NCI-H2227 (cell line): ENCODE data around the gene CD164.
A peak's percentile ranks its signal among the peaks of the same experiment; 100 is the strongest.

Experiments
- DNase-seq: peaks from one replicate; lab custom pipeline; 2025; ENCODE audit not compliant: unreplicated experiment; lab: John Stamatoyannopoulos, UW

Gene CD164

GRCh38 chr6:109381747-109382575 is at the start of gene CD164:
TSS of gene CD164 (minus strand) at chr6:109382467. CDS start at chr6:109382378, 89 bp downstream.
- peak; percentile 96 for DNase-seq

- no peak for DNase-seq
These were observed 47.2 kb upstream of the CD164 start for GRCh38 chr6:109429496-109429895.

GRCh38 chr6:109428889-109429477 is 46.7 kb upstream of the CD164 start:
- no peak for DNase-seq

GRCh38 chr6:109424946-109425345 is 42.7 kb upstream of the CD164 start:
- DNase-seq: no peak

DNA sequence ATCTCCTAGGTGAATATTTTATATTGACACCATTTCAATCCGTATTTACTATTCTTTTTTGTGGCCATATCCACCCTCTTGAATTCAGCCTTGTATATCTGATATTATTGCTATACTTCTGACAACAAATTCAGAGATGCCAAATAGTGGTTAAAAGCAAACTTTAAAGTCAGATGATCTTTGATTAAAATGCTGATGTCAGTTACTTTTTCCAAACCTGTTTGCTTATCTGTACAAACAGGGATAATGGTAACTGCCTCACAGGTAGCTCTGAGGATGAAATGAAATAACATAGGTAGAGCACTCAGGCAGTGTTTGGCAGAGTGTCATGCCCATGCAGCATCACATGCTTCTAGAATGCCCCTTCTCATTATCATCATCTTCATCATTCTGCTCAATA is 38.9 kb upstream of the CD164 start:
- no peak for DNase-seq

GRCh38 chr6:109420751-109421150 is 38.5 kb upstream of the CD164 start:
- DNase-seq: no peak

GRCh38 chr6:109417646-109418045 is 35.4 kb upstream of the CD164 start:
- DNase-seq: no peak

- DNase-seq: no peak
These were observed 28.8 kb upstream of the CD164 start for GRCh38 chr6:109411034-109411433.

DNA sequence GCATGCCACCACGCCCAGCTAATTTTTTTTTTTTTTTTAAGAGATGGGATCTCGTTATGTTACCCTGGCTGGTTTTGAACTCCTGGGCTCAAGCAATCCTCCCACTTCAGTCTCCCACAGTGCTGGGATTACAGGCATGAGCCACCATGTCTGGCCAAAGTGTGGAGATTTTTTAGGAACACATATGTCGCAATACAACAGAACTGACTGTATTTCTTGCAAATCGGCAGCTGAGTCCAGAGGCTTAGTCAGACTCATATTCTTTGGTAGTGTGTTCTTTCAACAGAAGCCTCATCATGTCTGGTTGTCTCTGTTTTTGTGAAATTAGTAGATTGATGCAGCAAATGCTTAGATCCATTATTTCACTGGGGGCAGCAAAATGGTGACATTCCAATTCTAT is 23.9 kb upstream of the CD164 start:
- DNase-seq: no peak

- DNase-seq: no peak
These were observed 14.8 kb upstream of the CD164 start for GRCh38 chr6:109397020-109397419.

DNA sequence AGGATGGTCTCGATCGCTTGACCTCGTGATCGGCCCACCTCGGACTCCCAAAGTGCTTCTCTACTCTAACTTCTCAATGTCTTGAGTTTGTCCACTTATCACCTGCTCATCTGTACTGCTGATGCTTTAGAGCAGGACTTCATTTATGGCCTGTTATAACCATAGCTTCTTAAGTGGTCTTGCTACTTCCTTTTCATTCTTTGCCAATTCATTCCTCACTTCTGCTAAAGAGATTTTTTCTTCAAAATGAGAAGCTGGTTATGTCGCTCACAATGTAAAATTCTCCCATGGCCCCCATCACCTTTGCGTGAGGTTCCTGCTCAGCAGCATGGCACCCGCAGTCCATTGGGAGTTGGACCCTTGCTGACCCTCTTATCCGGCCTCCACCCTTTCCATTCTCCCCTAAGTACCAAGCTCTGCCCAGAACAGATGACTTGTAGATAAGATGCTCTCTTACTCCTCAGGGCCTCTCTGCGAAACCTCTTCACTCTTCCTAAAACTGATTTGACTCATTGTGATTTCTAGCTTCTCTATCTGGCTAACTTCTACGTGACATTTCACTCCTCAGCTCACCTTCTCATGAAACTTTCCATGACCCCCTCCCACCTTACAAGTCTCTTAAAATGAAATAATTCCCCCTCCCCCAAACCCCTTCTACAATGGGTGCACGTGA is 13.9 kb upstream of the CD164 start:
- DNase-seq: no peak

DNA sequence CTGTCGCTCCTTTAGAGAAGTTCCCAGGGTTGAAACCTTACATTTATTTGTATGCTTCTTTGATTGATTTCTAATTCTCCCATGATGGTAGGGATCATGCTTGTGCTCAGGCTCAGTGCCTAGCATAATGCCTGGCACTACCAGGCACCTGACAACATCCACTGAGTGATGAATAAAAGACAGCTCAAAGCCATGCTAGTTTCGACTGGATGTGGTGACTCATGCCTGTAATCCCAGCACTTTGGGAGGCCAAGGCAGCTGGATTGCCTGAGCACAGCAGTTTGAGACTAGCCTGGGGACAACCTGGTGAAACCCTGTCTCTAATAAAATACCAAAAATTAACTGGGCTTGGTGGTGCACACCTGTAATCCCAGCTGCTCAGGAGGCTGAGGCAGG is 11.6 kb upstream of the CD164 start:
- DNase-seq: no peak

DNA sequence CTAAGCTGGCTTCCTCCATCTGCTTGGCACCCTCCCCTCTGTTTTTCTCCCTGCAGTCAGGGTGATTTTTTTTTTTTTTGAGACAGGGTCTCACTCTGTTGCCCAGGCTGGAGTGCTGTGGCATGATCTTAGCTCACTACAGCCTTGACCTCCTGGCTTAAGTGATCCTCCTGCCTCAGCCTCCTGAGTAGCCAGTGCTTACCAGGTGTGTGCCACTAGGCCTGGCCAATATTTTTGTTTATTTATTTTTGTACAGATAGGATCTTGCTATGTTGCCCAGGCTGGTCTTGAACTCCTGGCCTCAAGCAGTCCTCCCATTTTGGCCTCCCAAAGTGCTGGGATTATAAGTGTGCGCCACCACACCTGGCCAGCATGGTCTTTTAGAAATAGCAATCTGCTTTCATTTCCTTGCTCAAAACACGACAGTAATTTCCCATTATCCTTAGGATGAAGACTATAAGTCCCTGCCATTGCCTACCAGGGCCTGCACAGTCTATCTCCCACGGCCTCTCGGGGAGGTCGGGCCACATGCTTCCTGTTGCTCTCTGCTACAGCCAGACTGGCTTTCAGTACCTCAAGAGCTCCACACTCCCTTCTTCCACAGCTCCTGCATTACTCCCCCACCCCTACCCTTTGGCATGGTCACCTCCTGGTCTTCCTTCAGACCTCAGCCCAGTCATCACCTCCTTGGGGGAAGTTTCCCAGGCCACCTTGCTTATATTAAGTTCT is 11.1 kb upstream of the CD164 start:
- no peak for DNase-seq

DNA sequence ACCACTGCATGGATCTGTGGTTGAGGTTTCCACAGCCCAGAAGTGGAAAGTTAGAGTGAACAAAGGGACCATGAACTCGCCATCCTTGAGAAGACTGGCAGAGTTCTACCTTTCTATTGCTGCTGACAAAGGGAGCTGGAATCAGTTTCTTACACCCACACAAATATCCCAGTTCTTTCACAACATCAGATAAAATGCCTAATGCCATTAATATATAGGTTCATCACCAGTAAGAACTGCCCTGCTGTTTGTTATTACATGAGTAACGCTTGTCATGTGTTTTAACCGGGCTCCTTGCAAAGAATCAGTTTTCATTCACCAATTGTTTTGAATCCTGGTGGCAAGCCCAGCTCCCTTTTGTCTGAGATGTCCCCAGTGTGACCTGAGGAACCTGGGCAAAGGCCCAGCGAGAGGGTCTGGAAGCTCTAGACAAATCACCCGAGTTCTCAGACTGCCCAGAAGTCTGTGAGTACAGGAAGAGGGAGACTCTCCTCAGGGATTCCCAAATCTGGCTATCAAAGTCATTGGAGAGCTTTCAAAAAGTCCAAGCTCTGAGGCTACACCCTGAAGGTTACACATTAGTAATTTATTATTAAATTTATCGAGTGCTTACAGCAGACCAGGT is 7.5 kb upstream of the CD164 start:
- no peak for DNase-seq

- DNase-seq: no peak
These were observed 6.0 kb upstream of the CD164 start for GRCh38 chr6:109388265-109388664.

DNA sequence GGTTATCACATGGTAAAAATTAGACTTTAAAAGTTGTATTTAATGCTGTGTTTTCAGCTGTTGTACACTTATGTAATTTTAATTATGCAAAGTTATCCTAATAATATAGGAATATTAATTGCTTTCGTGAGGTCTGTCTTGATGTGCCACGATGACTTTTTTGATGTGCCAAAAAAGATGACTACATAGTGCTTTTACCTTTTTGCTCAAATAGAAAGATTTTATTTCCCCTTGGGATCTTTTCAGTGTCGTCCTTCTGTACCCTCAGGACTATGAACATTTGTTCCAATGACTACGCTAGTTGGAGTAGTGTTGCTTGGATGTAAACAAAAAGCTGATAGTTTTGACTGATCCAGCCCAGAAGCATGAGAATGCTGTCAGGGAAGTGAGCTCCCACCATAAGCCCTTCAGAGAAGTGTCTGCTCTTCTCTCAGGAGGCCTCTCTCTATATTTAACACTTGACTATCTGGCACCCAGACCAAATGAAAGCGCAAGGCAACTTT is 1.2 kb upstream of the CD164 start:
- DNase-seq: no peak

DNA sequence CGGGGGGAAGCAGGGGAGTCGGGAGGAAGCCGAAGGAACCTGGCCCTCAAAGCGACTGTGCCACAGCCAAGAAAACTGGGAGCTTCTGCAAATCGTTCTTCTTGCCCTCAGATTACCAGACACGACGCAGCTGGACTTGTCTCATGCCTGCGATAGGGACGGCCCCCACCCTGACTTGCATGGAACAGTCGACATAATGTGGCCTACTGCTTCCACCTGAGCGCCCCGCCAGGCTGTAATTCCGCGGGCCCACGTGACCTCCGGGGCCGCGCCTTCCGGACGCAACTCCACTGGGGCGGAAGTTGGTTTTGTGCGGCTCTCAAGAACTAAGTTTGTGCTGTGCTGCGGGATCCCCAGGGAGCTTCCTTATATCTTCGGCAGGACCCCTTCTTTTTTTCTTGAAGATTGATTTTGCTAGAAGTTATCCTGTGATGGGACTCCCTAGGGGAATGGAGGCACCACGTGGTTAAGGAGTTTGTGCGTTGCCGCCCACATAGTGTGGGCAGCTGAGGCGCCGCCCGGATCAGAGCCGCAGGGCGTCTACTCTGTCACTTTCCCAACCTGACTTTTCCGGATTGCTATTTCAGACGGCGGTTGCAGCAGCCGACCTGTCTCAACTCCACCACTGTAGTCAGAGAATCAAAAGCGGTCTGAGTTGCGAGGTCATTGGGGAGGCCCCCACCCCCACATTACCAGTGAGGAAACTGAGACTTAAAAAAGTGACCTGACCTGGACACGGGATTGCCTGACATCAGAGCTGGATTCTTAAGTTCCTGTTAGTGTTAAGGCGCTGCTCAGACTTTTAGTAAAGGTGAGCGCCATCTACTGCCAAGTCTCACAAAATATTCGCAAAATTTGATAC is 540 bp upstream of the CD164 start:
- DNase-seq: peak; percentile 92

- no peak for DNase-seq
These were observed 1.1 kb downstream of the CD164 start for GRCh38 chr6:109381061-109381746.

- DNase-seq: no peak
These were observed 2.6 kb downstream of the CD164 start for GRCh38 chr6:109379711-109380110.
